GM21381 (cell line): ENCODE results near the gene RASL10A.
"Not testable (repeated sequence)": the region's sequence is repeated elsewhere in the genome, so short reads cannot be mapped to it uniquely, and the experiment has no call there.

Experiments
- ATAC-seq: cut with Tn5 transposase; IDR thresholded peaks from one replicate; pipeline ENCODE4 v1.9.1; 2021; ENCODE audit warnings: mild to moderate bottlenecking, moderate library complexity; ENCODE audit not compliant: unreplicated experiment

RASL10A gene

GRCh38 chr22:29315286-29316140 lies at the start of gene RASL10A:
RASL10A (minus strand) TSS chr22:29315697; CDS start chr22:29315246, 451 bp downstream.
- ATAC-seq = no peak

- ATAC-seq = no peak
Measured at GRCh38 chr22:29359469-29359868, 44.0 kb upstream of the RASL10A start.

GRCh38 chr22:29357193-29357890 lies 41.8 kb upstream of the RASL10A start:
- ATAC-seq = not testable (repeated sequence)

- ATAC-seq = no peak
Measured at GRCh38 chr22:29353860-29354259, 38.4 kb upstream of the RASL10A start.

- no peak for ATAC-seq
Measured at GRCh38 chr22:29353286-29353685, 37.8 kb upstream of the RASL10A start.

- ATAC-seq = no peak
Measured at GRCh38 chr22:29352778-29353177, 37.3 kb upstream of the RASL10A start.

- no peak for ATAC-seq
Measured at GRCh38 chr22:29351891-29352290, 36.4 kb upstream of the RASL10A start.

GRCh38 chr22:29351042-29351441 lies 35.5 kb upstream of the RASL10A start:
- ATAC-seq = no peak

GRCh38 chr22:29348956-29349355 lies 33.5 kb upstream of the RASL10A start:
- ATAC-seq = no peak

GRCh38 chr22:29348041-29348440 lies 32.5 kb upstream of the RASL10A start:
- ATAC-seq = no peak

GRCh38 chr22:29346659-29347058 lies 31.2 kb upstream of the RASL10A start:
- ATAC-seq = no peak

GRCh38 chr22:29345932-29346331 lies 30.4 kb upstream of the RASL10A start:
- no peak for ATAC-seq

- ATAC-seq = not testable (repeated sequence)
Measured at GRCh38 chr22:29344889-29345288, 29.4 kb upstream of the RASL10A start.

- no peak for ATAC-seq
Measured at GRCh38 chr22:29344137-29344536, 28.6 kb upstream of the RASL10A start.

GRCh38 chr22:29343313-29343805 lies 27.9 kb upstream of the RASL10A start:
- ATAC-seq = no peak

- no peak for ATAC-seq
Measured at GRCh38 chr22:29342577-29343312, 27.2 kb upstream of the RASL10A start.

- ATAC-seq = no peak
Measured at GRCh38 chr22:29342177-29342576, 26.7 kb upstream of the RASL10A start.

GRCh38 chr22:29341849-29342127 lies 26.3 kb upstream of the RASL10A start:
- ATAC-seq = no peak

GRCh38 chr22:29341056-29341848 lies 25.8 kb upstream of the RASL10A start:
- no peak for ATAC-seq

GRCh38 chr22:29340566-29340965 lies 25.1 kb upstream of the RASL10A start:
- ATAC-seq = no peak
